ENCODE results near the gene FOXN3. TPM values are rescaled to one million over a fixed set of nuclear protein-coding genes. Genes with fewer than 3 reads are reported as not detected.

The FOXN3 gene
- total and polyA plus RNA-seq, 8 donors = 43.5 to 80.7 (median 49.1) TPM

DNA sequence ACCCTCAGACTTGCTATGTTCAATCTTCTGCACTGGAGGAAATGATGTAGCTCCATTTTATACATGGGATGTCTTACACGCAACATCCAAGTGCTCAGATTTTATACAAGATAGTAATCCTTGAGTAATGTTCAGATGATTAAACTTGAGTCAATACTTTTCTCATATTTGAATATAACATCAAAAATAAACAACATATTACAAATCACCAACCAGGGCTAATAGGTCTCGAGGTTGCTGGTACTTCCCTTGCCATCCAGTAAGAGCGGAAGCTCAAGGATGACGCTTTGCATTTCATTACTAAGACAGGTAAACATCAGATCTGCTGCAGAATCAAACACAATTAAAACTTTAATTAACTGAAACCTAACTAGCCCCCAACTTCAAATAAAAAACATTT lies 97.3 kb downstream of the FOXN3 start:
- no peaks in the 10 kb centered on the region for H3K36me3 ChIP-seq
- intact Hi-C loops (cut with DNase I) = no loop called here
- TF ChIP-seq, protein P1, sequence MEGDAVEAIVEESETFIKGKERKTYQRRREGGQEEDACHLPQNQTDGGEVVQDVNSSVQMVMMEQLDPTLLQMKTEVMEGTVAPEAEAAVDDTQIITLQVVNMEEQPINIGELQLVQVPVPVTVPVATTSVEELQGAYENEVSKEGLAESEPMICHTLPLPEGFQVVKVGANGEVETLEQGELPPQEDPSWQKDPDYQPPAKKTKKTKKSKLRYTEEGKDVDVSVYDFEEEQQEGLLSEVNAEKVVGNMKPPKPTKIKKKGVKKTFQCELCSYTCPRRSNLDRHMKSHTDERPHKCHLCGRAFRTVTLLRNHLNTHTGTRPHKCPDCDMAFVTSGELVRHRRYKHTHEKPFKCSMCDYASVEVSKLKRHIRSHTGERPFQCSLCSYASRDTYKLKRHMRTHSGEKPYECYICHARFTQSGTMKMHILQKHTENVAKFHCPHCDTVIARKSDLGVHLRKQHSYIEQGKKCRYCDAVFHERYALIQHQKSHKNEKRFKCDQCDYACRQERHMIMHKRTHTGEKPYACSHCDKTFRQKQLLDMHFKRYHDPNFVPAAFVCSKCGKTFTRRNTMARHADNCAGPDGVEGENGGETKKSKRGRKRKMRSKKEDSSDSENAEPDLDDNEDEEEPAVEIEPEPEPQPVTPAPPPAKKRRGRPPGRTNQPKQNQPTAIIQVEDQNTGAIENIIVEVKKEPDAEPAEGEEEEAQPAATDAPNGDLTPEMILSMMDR (IDR thresholded peaks at IDR 0.05) = no peak
- no peaks in the 10 kb centered on the region for H3K4me1 ChIP-seq
- H3K9me3 ChIP-seq = no peaks in the 10 kb centered on the region
- no peak overlapping the region for H3K27ac ChIP-seq
- ATAC-seq (no peak), DNase-seq (no peak)
- H3K27me3 ChIP-seq = no peaks in the 10 kb centered on the region
- no peak overlapping the region for H3K4me3 ChIP-seq

DNA sequence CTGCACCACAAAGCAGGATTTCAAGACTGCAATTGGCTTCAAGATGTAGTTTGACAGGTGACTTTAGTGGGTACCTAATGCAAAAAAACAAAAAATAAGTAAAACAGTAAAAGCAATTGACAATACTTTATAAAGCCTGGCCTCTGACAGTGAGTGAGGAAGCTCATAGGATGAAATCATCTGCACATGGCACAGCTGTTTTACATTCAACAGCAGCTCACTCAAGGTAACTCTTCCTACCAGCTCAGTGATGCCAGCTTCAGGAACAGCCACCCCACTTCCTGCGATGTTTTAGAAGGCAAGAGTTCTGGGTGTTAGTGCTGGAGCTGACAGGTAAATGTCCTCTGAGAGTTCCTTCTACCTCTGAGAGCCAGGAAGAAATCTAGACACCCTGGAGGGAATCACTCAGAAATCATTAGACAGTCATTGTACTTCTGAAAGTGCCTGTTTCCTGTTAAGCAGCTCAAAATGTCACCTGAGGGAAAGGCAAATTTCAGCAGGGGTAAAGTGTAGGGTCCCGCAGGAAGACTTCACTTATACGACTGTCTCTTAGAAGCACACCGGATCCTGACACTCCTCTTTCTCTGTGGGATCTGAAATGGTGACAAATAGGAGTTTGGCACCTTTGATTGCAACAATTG lies 99.9 kb downstream of the FOXN3 start:
- ATAC-seq = no peak
- Histone ChIP-seq H3K27ac (no peak overlapping the region), H3K27me3 (no peaks in the 10 kb centered on the region), H3K9me3 (no peaks in the 10 kb centered on the region), H3K4me3 (no peak overlapping the region), H3K36me3 (no peaks in the 10 kb centered on the region), H3K4me1 (no peaks in the 10 kb centered on the region)
- TF ChIP-seq, protein P1 (IDR thresholded peaks at IDR 0.05) = no peak
- intact Hi-C loops (cut with DNase I) = no loop called here
- no peak for DNase-seq

DNA sequence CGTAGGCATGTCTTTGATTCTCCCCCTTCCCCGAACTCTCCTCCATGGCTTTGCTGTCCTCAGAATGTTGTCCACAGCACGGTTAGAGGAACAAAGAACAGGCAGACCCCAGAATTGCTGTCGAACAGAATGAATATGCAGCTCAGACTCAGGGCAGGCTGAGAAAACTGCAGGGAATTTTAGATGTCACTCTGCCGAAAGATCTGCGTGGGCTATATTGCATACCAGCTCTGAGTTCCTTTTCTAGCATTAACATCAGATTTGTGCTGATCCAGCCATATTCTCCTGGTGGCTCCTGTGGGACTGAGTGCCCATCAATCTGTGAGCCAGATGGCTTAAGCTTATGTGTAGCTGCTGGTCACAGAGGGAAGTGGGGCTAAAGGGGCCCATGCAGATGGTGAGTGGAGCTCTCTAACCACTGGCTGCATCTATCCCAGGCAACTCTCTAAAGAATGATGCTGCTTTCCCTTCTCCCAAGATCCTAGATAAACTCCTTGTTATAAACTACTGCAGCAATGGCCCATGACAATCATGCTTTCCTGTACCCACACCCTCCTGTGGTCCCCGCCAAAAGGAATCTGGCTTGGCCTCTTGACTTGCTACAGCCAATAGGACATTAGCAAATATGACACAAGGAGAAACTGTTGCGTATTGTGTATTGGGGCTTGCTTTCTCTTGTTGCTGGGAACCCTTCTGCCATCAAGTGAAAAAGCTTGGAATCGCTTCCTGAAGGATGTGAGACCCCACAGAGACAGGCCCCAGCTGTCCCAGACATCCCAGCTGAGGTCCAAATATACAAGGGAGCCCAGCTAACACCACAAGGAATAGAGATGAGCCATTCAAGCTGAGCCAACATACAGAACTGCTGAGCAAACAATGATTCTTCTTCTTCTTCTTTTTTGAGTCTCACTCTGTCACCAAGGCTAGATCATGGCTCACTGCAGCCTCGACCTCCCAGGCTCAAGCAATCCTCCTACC lies 101.3 kb downstream of the FOXN3 start:
- no peaks in the 10 kb centered on the region for H3K36me3 ChIP-seq
- peak in 2 of 4 donors; percentile 74 to 94 for DNase-seq
- no peaks in the 10 kb centered on the region for H3K9me3 ChIP-seq
- ATAC-seq = peak; percentile 49
- H3K27ac ChIP-seq = no peak overlapping the region
- H3K4me3 ChIP-seq = no peak overlapping the region
- TF ChIP-seq, protein P1 (IDR thresholded peaks at IDR 0.05) = no peak
- no peaks in the 10 kb centered on the region for H3K4me1 ChIP-seq
- intact Hi-C loops (cut with DNase I) = no loop called here
- no peaks in the 10 kb centered on the region for H3K27me3 ChIP-seq

DNA sequence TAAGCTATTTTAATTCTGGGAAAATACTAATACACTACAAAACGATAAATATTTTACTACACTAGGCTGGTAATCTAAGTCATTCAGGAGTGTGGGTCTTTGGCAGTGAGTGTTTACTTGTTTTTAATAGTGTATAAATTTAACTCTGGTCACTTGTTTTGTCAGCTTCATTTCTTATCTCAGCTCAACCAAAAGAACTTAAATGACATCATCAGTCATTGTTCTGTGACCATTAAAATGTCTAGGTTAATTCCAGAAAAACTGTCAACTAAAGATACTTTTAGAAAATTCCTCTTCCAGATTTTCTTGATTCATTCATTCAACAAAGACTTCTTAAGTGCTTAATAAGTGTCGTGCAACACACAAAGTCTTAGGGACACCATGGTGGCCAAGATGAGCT lies 102.8 kb downstream of the FOXN3 start:
- intact Hi-C loops (cut with DNase I) = no loop called here
- H3K4me3 ChIP-seq = no peak overlapping the region
- TF ChIP-seq, protein P1 (IDR thresholded peaks at IDR 0.05) = no peak
- no peak for ATAC-seq
- H3K36me3 ChIP-seq = no peaks in the 10 kb centered on the region
- H3K27me3 ChIP-seq = no peaks in the 10 kb centered on the region
- peaks cover 0 to 1% of the 10 kb centered on the region in 2 donors for H3K4me1 ChIP-seq
- DNase-seq = no peak
- no peak overlapping the region for H3K27ac ChIP-seq
- no peaks in the 10 kb centered on the region for H3K9me3 ChIP-seq

DNA sequence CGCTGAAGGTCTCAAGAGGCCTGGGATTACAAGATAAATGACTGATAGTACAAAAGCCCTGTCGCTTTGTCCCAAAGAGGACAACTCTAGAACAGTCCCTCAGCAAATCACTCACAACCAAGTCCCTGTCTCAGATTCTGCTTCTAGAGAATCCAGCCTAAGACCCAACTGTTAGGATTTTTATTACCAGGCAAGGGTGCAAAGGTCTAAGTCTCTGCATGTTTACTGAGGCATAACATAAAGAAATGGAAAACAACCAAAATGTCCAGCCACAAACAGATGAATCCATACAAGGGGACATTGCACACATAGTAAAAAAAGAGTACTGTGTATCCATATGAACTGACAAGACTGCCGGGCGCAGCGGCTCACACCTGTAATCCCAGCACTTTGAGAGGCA lies 104.1 kb downstream of the FOXN3 start:
- no peaks in the 10 kb centered on the region for H3K27me3 ChIP-seq
- no peaks in the 10 kb centered on the region for H3K9me3 ChIP-seq
- TF ChIP-seq, protein P1 (IDR thresholded peaks at IDR 0.05) = no peak
- peaks cover 3 to 8% of the 10 kb centered on the region in 2 donors for H3K4me1 ChIP-seq
- no peak for ATAC-seq
- no peak overlapping the region for H3K4me3 ChIP-seq
- no peak overlapping the region for H3K27ac ChIP-seq
- DNase-seq = no peak
- no peaks in the 10 kb centered on the region for H3K36me3 ChIP-seq
- intact Hi-C loops (cut with DNase I) = no loop called here

Measured in left lung (tissue), 10 donors.